GM18909 (cell line): Measurements from ENCODE around the gene HOXB5.

ENCODE experiments used
- ATAC-seq: cut with Tn5 transposase; IDR thresholded peaks from one replicate; pipeline ENCODE4 v1.9.1; 2021; ENCODE audit warnings: mild to moderate bottlenecking; ENCODE audit not compliant: unreplicated experiment, poor library complexity

HOXB5 gene

DNA sequence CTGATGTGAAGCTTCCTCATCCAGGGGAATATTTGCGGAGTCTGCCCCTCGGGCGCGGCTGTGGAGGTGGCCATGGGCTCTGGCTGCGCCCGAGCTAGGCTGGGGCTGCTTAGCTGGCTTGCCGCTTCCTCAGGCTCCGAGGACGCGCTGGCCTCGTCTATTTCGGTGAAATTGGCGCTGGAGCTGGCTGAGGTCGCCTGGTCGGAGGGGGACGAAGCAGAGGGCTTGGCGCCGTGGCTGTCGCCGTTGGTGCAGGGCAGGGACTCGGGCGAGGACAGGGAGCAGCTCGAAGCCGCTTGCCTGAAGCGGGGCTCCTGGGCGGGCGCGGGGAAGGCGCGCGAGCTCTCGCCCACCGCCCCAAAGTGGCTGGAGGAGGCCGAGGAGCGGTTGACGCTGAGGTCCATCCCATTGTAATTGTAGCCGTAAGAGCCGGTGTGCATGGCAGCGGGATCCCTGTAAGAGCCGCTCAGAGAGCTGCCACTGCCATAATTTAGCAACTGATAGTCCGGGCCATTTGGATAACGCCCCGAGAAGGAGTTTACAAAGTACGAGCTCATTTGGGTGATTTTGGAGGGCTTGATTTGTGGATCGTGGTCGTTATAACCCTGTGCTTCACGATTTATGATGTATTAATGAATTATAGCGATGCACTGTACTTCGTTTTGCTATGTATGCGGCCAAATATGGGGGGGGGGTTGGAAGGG, at the start of gene HOXB5:
HOXB5 (minus strand) TSS at position 654 of the 704 bp plus-strand sequence; CDS start at position 557, 97 bp downstream.
- ATAC-seq: no peak

DNA sequence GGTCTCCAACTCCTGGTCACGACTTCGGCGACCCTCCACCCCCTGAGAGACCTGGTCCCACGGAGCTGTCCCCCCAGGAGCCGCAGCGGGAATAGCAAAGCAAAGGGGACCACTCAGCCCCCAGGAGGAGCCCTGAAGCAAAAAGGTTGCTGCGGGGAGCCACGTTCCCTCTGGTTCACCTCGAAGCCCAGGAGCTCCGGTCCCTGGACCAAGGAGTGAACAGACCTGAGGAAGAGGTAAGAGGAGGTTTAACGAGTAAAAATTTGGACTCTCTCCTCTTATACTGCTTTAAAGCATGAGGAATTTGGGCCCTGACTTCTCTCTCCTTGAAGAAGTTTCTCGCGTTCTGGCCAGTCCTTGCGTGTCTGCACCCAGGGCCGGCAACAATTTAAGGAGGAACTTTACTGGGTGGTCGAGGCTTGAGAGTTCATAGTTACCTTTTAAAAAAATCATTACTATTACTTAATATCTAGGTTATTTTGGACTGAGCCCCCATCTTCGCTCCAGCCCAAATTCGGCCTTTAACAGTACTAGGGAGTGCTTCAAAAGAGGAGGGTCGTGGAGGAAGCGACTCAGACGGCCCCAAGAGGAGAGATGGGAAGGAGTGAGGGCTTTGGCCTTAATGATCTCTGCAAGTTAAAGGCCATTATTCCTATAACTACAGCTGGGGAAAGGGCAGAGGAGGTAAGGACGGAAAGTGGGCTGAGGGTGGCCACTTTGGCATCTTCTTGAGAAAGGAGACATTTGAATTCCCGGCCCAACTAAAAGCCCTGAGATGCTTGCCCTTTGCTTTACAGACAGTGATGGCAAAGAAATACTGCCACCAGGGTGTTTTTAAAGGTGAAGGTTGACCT, 49.5 kb upstream of the HOXB5 start:
- ATAC-seq: no peak

DNA sequence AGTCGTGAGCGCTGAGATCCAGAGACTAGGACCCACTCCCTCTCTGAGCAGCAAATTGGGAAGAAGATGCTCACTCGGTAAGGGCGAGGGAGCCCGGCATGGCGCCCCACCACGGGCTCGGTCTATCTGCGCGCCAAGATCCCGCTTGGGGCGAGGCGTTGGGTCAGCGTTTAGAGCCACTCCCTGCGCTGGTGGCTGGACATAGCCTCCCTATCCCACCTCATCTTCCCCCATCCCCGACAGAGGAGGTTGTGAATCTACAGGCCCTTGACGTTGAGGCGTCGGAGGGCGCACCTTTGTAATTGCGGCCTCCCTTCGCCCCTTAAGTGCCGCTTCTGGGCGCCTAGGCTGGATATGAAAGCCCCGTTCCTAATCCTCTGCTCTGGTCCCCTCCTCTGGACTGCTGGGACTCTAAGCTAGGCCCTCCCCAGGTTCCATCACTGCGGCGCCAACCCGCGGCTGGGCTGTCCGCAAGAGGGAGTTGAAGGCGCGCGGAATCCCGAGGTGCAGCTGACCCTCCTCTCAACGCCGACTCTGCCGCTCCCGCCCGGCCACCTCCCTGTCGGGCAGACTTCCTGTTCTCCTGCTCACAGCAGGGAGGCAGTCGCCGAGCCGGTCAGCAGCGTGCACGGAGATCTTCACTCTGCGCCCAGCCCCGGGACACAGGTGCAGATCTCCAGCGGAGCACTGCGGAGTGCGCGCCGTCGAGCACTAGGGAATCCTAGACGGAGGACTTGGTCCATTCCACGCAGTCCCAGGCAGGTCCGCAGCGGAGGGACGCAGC, 48.7 kb upstream of the HOXB5 start:
- ATAC-seq: no peak

DNA sequence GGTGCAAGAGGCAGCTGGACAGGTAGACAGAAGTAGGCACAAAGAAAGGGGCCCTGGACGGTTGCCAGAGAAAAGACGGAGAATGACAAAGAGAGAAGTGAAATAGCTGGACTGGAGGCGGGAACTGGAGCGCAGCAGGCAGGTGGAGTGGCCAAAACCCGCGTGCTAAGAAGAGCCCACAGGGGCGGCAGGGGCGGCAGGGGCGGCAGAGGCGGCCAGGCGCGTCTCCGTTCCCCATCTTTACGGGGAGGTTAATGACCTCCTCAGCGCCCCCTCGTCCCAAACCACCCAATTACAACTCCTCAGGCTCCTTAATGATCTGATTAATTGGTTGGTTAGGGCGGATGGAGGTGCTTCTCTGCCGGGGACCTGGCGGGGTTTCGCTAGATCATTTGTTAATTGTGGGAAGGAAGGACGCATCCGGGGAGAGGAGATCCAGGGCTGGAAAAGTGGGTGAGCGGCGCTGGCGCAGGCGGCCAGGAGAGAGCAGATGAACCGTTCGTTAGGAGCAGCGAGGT, 48.0 kb upstream of the HOXB5 start:
- no peak for ATAC-seq

DNA sequence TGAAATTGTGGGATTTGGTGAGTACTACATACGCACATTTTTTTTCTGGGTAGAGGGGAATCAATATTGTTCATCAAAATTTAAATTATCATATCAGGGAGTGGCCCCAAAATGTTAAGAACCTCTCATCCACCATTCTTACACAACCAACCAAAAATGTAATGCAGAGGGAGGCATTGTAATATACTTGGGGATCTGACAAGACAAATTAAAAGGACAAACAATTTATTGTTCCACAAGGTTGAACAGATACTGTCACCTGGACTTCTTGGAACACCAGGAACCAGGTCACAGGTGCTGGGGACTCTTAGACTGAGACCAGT, 47.2 kb upstream of the HOXB5 start:
- no peak for ATAC-seq

DNA sequence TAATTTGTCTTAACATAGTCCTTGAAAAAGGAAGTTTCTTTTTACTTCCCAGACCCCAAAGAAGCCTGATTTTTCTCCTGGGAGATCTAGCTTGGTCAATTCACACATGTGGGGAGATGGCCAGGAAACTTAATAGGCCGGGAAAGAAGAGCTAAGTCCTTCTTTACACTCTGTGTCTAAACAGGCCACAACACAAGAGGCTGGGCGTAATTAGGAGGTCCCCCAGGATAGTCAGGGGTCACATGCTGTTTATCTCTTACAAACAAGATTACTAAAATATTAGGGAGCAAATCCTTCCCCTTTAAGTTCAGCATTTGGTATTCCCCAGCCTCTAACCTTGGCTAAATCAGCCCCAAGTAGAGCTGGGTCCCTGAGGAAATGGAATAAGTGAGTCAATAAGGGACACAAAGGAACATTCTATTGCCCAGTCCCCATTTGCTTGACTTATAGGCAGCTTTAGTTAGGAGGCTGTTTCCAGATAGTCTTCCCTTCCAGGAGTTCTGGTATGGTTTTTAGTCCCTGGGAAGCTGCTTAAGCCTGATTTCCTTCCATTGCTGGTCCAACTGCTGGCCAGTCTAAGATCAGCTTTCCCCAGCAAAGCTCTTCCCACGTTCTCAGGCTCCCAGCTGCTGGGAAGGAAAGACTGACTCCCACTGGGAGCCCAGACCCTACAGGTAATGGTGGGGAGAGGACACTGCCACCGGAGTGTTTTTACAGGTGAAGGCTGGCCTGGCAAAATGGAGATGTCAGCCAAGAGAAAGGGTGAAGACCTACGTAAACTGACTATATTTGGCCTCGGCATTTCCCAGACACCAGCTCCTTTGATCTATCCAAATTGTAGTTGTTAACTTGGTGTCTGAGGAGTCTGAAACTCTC, 46.6 kb upstream of the HOXB5 start:
- ATAC-seq: no peak

DNA sequence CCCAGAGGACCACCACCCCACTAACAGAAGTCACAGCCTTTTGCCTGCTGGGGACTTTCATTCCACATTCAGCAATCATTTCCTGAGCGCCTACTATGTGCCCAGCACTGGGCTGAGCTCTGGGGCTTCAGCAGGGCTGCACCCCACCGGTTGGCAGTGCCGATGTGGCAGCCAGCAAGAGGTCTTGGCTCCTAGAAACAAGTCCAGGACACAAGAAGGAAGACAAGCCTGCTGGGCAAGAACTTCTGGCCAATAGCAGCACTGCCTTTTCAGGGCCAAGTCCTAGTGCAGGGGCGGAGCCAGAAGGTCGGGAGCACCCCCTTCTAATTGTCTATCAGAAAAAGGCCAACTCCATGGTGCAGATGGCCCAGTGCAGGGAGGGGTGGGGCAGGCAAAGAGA, 45.6 kb upstream of the HOXB5 start:
- no peak for ATAC-seq

DNA sequence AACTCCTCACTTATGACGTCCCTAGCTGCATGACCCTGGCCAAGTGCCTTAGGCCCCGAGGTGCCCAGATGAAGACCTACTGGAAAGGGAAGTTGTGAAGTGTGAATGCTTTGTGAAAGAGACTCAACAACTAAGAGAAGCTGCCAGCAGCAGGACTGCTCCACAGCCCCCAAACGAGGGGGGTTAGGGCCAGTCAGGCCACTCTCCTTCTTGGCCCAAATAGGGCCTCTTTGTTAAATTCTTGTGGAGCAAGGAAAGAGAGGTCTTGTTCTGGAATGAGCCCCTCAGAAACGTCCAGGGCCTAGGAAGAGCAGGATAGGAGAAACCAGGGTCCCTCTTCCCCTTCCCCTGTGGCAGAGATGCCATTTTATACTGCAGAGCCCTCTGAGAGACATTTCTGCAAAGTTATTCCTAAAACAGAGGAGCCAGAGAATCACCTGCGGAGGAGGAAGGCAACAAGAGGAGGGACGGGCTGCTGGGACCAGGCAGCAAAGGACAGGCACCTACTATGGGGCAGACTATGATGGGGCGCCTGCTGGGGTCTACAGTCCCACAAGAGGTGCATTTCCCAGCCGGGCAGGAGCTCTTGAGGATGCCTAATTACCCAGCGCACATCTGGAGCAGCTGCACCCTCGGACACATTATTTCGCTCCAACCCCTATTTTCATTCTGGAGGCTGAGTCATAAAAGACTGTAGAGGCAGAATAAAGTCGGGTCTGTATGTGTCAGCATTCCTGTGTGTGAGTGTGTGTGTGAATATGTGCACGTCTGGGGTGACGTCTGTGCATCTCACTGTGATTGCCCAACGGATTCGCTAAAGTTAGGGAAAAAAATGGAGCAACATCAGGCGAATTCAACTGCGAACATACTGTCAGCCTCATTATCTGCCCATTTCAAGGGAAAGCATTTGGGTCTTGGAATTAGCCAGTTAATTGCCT, 44.0 kb upstream of the HOXB5 start:
- ATAC-seq: no peak

DNA sequence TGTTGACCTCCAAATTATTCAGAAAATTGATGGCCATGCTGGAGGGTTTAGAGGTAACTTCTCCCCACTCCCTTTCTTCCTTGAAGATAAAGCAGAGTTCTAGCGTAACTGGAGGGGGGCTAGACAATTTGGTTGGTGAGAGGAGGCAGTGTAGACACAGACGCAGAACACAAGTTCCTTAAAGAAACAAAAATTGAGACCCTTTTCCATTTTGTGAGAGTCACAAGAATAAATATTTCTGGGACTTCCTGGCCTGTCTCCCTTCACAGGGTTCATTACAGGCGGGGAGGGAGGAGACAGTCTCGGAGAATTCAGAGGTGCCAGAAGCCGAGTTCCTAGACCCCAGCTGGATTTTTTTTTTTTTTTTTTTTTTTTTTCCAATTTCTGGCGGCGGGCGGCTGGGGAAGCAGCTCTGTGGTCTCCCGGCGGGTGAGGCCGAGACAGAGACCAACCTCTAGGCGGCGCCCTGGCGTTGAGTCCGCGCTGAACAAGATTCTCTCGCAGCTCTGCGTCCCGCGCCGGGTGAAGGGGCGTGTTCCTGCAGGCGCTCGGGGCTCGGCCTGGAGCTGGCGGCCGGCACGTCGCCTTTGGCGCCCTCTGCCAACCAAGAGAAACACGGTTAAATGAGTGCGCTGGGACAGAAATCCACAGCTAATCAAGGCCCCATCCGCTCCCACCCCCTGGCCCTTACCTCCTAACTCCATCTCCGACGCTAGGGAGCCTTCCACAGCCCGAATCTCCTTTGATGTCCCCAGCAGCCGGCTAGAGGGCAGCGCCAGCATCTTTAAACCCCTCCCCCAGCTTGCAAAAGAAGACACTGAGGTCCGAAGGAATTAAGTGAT, 42.8 kb upstream of the HOXB5 start:
- peak; percentile 52 for ATAC-seq

DNA sequence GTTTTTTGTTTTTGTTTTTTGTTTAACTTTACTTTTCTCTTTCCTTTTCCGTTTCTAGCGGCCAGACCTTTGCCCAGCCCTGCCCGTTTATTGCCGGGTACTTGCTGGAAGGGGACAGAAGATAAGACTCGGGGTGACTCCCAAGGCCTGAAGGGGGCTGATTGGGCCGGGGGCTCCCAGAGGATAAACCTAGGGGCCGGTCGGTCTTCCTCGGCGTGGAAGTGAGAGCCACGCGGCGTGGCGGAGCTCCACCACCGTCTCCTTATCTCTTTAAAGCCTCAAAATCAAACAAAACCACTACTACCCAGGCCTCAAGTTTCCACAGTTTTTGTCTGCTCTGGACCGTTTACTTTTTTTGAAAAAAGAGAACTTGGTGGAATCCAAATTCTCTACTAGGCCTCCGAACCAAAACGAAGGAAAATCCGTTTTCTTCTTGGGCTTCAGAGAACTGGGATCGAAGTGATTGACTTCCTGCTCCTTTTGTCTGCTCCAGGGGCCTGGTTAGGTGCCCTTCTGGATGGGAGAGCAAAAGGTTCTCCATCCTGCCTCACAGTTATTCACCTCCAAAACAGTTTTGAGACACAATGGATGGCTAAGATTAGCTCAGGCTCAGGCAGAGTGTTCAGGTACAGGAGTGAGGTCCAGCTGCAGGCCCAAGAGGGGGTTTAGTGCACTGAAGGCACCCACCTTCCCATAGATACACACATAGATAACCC, 41.1 kb upstream of the HOXB5 start:
- ATAC-seq: no peak

DNA sequence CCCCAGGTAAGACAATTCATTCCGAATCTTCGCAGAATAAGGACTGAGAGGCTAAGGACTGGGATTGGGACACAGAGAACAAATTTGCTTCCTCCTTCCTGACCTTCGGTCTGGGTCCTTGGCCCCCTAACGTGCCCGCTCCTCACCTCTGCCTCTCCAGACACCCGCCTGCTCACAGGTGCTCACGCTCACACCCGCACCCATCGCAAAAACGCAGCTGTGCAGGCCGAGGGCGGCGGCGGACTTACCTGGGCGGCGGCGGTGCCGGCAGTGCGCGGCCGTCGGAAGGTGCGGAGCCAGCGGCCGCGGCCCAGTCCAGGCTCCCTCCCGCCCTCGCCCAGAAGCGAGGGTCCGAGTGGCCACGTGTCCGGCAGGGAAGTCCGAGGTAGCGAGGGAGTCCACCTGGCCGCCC, 39.7 kb upstream of the HOXB5 start:
- no peak for ATAC-seq

DNA sequence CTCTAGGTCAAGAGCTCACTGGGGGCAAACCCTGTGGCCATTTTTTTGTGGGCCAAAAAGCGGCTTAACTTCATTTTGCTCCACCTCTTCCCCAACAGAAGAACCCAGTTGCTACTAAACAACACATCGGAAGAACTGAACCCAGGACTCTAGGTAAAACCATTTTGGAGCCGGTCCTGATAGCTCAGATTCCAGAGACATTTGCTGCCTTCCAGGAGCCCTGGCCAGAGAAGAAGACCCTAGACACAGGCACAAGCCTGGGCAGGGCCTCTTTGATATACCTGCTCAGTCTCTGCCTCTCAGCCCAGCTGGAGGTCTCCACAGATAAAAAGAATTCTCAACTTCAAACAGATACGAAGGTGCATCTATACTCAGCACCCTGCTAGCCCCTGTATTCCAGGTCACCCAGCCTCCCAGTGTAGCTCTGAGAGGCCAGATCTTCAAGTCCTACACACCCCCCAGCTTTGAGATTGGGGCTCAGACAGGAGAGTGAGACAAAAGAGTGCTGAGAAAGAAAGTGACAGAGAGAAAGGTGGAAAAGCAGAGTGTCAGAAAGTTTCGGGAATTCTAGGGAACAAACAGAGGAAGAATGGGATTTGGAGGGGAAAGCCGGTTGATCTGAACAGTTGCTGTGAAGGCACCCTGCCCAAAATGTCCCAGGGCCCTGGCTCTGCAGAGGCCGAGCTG, 39.1 kb upstream of the HOXB5 start:
- no peak for ATAC-seq

DNA sequence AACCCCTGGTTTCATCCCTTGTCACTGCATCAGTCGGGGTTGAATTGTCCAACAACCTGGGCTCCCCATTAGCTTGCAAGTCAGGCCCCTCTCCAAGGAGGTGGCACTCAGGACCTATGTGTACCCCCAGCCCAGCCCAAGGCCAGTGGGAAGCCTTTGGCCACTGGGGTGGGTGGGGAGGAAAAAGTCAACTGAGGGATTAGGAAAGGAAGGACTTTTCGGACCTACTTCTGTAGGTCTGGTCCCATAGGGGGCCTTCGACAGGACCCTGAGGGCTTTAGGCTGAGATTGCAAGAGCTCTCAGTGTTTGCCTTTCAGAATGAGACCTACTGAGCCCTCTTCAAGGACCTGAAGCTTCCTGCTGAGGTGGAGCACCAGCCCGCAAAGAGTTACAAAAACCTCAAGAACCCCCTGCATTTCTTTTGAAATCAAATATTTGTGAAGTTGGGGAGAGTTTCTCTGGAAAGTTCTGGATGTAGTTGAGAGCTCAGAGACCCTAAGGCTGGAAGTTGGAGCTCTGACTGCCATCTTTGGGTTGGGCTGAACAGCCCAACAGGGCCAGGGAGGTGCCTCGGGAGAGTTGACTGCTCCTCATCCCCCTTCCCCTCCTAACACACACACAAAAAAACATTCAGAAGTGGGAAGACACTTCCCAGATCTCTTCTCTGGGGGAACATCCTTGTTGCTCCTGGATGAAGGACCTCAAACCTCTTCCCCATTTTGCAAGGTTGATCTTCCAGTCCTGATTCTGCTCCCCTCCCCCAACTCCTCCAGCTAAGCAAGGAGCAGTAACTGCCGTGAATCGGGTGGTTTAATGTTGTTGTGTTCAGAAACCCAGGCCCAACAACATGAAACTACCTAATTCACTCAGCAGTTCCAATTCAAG, 38.4 kb upstream of the HOXB5 start:
- no peak for ATAC-seq

DNA sequence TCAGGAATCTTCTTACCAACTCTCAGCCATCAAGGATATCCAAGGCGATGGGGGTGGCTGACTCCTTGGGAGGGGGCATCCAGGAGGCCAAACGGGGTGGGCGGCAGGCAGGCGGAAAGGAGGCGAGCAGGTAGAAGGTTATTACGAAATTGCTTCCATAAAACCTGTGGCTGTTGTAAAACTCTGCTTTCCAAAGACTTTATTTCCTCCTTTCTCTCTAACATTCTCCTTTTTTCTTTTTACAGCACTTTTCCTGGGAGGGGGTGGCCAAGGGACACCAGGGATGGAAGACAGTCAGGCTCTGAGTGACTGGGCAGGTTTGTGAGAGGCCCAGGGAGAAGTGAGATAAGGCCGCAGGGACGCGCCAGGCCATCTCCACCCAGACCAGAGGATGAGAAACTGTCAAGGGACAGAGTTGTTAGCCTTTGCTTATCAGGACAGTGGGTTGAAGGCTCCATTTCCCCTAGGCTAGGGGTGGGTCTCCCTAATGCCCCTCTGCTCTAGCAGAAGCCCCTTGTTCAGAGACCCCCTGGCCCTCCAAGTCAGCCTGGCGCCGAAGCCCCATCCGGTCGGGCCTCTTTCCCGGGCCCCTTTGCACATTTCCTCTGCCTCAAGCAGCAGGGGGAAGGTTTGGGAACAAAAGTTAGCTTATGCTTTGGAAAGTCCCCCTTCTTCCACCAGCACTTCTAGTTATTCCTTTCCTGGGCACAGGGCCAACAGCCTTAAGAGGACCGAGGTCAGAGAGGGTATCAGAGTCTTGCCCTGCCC, 37.5 kb upstream of the HOXB5 start:
- no peak for ATAC-seq
